HTR-8/SVneo (cell line): Measurements from ENCODE around the gene POGZ.
"Not testable (repeated sequence)": the region's sequence is repeated elsewhere in the genome, so short reads cannot be mapped to it uniquely, and the experiment has no call there.

ENCODE experiments used
- DNase-seq: peaks from one replicate; pipeline ENCODE4 v3.0.0; 2011; ENCODE audit warnings: low spot score, mixed read lengths; ENCODE audit not compliant: insufficient read length
- FAIRE-seq: peaks from 2 replicates; lab custom pipeline; 2011; peaks lifted over from hg19 to GRCh38; lab: Jason Lieb, UNC

POGZ gene

DNA sequence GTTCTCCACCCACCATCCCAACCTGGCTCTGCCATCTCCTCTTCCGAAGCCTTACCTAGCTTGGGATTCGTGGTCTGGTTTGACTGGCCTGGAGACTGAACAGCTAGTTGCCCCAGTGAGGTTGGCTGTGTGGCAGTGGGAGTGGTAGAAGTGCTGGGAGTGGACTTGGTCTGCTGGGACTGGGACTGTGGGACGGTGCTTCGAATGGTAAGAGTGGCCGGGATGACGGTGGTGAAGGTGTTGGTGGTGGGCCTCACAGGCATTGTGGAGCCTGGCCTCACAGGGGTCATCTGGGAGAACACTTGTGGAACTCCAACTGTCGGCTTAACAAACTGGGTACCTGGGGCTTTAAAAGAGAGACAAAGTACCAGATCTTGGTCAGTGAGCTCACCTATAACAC, 31.2 kb downstream of the POGZ start:
- DNase-seq (no peak), FAIRE-seq (no peak)

DNA sequence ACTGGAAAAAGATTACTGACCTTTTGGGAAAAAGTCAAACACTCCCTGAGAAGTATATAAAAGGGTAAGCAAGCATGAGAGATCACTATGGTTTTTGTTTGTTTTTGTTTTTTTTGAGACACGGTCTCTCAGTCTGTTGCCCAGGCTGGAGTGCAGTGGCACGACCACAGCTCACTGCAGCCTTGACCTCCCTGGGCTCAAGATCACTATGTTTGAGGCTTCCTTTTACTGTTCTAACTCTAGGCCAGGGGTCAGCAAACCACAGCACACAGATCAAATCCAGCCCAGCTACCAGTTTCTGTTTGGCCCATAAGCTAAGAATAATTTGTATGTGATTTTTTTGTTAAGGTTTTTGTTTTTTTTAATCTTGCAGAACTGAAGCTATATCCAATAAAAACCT, 34.2 kb downstream of the POGZ start:
- DNase-seq (no peak), FAIRE-seq (no peak)

DNA sequence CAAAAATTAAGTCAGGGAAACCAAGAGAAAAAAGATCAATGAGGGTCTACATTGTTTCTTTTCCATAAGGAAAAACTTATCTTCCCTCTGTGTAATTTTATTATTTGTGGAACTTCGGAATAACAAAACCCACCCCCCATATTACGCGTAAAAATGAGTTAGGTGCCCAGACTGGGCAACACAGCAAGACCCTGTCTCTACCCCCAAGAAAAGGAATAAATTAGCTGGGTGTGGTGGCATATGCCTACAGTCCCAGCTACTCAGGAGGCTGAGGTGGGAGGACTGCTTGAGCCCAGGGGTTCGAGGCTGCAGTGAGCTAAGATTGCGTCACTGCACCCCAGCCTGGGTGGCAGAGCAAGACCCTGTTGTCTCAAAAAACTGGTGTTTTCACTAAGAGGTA, 39.5 kb downstream of the POGZ start:
- no peak for FAIRE-seq

DNA sequence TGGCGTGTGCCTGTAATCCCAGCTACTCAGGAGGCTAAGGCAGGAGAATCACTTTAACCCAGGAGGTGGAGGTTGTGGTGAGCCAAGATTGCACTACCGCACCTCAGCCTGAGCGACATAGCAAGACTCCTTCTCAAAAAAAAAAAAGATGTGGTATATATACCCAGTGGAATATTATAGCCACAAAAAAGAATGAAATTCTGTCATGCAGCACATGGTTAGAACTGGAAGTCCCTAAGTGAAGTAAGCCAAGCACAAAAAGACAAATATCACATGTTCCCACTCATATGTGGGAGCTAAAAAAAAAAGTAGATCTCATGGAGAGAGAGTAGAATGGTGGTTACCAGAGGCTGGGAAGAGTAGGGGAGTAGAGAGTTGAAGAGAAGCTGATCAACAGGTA, 41.2 kb downstream of the POGZ start:
- no peak for DNase-seq
- FAIRE-seq = no peak

More for the DNA sequence above, 39.5 kb downstream of the POGZ start:
- DNase-seq = no peak

DNA sequence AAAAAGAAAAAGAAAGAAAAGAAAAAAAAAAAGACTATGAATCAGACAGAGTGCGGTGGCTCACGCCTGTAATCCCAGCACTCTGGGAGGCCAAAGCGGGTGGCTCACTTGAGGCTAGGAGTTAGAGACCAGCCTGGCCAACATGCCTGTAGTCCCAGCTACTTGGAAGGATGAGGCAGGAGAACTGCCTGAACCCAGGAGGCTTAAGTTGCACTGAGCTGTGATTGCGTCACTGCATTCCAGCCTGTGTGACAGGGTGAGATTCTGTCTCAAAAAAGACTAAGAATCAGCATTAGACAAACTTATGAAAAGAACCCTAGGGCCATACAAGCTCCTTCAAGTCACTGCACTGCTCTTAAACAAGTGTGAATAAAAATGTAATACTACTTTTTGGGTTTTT, 43.1 kb downstream of the POGZ start:
- DNase-seq = no peak
- FAIRE-seq = no peak

DNA sequence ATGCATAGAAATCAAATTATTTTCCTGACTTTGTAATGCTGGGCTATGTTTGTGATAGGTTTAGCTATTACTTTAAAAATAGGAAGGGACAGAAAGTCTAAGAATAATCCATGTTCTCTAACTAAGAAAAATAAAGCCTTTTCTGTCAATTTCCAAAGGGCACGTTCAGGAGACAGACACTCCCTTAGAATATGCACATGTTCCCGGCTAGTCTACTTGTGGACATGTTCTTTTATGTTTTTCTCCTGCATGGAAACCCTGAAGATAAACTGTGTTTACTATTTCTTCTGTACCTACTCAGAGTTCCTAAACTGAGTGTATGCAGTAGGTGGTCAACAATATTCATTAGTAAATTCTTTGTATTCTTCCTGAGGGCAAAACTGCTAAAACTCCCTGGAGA, 47.4 kb downstream of the POGZ start:
- no peak for DNase-seq
- no peak for FAIRE-seq

DNA sequence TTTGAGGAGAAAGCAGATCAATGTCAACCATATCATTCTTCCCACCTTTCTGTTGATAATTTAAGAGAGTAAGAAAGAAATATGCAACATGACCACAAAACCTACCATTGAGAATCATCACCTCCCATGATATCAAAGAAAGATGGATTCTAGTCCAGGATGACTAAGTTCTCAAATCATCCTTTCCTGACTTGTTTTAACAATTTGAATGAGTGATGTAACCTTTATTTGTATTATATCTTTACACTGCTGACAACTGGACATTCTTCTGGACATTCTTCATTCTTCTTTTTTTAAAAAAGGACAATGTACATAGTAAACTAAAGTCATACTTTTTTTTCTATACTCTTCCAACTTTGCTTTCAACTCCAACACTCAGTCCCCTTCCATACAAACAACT, 50.4 kb downstream of the POGZ start:
- FAIRE-seq (no peak), DNase-seq (no peak)

DNA sequence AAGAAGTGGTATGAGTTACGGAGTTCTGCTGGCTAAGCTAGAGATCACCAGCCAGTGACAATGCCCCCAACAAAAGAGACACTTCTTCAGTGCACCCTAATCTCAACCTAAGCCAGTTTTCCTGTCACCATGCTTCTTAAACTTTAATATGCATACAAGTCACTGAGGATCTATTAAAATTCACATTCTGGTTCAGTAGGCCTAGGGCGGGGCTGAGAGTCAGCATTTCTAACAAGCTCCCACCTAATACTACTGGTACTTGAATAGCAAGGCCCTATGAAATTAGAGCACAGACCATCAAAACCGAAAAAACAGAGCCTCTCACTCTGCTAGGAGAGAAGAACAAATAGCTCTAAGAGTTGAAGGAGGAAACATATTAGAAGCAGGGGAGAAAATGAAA, 52.0 kb downstream of the POGZ start:
- FAIRE-seq = no peak
- no peak for DNase-seq

DNA sequence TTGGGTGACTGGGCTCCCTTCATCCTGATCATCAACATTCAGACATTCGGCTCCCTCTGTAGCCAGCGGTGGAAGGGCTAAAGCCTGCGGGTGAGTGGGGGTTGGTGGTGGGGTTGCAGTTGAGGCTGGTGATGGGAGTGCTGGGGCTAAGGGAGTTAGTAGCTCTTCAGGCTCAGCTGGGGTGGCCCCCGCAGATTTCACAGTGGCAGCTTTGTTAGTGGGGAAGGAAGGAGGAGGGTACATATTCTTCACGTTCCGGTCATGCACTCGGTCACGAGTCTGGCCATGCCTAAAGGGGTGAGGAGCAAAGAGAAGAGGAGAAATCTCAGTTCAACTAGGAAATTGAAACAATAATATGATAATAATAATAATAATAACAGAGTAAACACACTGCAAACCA, 53.1 kb downstream of the POGZ start:
- no peak for FAIRE-seq
- no peak for DNase-seq

DNA sequence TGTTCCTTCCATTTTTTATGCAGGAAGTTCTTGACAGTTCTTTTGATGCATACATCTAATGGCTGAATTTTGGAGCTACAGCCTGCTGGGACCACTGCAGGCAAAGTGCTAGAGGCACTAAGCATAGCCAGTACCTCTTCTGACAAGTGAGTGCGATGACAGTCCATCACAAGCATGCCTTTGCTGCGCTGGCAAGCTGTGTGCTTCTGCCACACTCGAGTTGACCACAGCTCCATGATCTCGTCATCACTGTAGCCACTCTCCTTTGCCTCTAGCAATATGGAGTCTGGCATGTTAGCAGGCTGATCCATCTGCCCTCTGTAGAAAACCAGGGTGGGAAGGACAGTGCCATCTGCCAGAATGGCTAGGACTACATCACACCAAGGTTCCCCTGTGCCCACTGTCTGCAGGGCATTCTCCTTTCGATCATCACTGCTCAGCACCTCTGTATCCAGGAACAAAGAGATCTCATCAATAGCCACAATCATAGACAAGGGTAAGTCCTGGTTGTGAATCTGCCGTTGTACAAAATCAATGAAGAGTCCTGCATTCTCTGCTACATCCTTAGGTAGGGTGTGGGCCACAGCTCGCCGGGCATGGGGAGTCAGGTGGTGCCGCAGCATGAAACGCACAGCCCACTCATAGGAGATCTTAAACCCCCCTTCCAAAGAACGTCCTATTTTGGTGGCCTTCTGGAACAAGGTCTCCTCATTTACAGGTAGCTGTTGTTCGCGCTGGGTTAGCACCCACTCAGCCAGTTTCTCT, 53.9 kb downstream of the POGZ start:
- FAIRE-seq = no peak
- DNase-seq = no peak

DNA sequence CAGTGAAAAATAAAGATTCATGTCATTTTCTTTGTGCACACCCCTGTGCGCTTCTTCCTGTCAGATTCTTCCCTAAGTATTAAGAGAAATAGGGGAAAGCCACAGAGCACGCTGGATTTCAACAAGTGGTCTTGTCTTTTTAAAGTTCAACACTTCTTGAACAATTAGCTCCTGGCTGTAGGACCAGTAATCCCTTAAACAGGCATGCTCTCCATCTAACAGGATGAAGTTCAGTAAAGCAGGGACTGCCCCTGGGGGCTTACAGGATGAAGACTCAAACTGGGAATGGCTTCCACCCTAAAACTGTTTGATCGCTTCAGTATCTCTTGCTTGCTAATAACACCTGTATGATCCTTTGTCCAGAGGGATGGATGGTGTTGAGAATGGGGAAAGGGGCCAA, 55.7 kb downstream of the POGZ start:
- FAIRE-seq (no peak), DNase-seq (no peak)

DNA sequence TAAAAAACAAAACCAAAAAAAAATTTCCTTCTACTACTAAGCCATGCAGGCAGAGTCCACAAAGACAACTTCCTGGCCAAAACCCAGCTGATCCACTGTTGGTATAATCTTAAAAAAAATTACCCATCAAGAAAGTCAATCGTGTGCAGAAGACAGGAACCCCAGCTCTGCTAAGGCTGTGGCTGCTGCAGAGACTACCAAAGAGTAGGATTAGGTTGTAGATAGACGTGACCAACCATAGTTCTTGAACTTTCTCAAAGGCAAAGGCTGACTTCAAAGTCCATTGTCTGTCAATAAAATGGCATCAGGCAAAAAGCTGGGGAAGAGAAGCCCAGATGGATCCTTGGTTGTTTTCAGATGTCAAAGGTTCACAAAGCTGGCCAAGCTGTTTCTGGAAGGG, 56.5 kb downstream of the POGZ start:
- no peak for FAIRE-seq

DNA sequence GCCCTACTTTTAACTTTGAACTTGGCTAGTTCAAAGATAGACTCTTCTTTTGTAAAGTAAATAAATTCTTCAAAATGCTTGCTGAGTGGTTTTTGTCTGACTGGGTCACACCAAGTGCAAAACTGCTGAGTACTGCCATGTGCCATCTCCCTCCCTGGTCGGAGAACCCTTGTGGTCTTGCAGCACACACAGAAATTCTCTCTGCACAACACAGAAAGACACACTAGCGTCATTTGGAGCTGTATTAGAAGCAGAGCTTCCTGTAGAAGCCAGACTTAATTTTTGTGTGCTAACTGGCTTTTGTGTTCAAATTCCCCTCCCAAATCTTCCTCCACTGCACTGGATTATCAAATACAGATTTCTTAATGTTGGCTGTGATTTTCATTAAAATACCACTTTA, 57.4 kb downstream of the POGZ start:
- no peak for FAIRE-seq
- no peak for DNase-seq

More for the DNA sequence above, 56.5 kb downstream of the POGZ start:
- DNase-seq = no peak

DNA sequence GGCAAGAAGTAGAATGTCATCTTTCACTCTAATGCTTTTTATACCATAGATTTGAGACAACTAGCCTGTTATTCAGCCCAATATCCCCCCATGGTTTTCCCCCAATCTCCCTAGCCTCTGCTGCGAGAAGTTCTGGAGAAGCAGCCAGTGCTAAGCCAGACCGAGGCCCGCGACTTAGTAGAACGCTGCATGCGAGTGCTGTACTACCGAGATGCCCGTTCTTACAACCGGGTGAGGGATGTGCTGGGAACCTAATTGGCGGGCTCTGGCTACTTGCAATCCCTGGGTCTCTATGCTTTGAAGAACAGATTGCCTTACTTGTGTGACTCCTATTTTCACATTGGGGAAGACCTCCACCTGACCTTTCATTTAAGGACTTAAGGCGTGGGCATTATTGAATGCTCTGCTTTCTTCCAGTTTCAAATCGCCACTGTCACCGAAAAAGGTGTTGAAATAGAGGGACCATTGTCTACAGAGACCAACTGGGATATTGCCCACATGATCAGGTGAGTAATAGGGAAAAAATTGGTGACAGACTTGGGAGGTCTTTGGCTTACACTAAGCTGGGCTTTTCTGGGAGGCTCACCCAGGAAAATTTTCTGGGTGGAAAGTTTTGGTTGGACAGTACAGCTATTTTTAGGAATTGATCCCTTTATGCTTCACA, 58.0 kb downstream of the POGZ start:
- no peak for FAIRE-seq
- DNase-seq = no peak

DNA sequence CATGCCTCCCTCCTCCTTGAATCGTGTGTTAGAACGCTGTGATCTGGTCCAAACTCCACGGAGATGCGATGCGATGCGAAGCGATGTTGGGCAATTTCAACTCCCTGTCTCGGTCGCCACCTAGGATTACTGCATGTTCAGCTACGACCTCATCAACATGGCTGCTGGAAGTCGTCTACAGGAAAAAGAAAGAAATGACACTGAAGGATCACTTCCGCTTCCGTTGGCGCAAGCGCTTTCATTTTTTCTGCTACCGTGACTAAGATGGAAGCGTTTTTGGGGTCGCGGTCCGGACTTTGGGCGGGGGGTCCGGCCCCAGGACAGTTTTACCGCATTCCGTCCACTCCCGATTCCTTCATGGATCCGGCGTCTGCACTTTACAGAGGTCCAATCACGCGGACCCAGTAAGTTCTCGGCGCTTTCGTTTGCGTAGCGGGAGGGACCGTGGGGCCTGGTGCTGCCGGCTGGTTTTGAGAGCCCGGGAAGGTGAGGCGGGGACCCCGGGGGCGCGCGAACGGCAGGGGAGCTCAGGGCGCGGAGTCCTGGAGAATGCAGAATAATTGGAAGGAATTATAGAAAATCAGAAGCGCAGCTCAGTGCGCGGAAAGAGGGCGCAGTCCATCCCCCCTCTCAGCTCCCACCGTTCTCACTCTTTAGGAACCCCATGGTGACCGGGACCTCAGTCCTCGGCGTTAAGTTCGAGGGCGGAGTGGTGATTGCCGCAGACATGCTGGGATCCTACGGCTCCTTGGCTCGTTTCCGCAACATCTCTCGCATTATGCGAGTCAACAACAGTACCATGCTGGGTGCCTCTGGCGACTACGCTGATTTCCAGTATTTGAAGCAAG, 59.7 kb downstream of the POGZ start, which contains the start of gene PSMB4:
Gene PSMB4, plus strand, starts transcription at position 250 of the 848 bp plus-strand sequence. Its CDS starts 15 bp downstream, at position 265.
- DNase-seq = peak; percentile 90
- peak; percentile 58 for FAIRE-seq

DNA sequence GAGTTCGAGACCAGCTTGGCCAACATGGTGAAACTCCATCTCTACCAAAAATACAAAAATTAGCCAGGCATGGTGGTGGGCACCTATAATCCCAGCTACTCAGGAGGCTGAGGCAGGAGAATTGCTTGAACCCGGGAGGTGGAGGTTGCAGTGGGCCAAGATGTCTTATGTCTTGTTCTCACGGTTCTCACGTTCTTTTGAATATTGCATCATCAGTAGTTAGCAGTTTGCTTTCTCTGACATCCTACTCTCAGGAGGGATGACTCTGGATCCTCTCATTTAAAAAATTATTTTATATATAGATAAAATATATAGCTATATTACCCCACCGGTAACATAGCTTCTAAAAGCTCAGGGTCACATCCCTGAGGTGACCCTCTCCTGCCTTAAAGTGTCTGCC, 63.0 kb downstream of the POGZ start:
- DNase-seq, FAIRE-seq: not testable (repeated sequence)

DNA sequence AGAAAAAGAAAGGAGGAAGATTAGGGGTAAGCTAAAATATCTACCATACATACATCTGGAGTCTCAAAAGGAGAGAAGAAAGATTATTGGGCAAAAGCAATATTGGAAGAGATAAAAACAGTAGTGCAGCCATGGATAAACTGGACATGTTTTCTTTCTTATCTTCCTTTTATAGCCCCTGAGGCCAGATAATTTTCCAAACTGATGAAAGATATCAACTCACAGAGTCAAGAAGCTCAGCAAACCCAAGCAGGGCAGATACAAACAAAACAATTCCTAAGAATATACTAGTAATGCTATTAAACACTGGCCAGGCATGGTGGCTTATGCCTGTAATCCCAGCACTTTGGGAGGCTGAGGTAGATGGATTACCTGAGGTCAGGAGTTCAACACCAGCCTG, 65.7 kb downstream of the POGZ start:
- DNase-seq = no peak
- no peak for FAIRE-seq

DNA sequence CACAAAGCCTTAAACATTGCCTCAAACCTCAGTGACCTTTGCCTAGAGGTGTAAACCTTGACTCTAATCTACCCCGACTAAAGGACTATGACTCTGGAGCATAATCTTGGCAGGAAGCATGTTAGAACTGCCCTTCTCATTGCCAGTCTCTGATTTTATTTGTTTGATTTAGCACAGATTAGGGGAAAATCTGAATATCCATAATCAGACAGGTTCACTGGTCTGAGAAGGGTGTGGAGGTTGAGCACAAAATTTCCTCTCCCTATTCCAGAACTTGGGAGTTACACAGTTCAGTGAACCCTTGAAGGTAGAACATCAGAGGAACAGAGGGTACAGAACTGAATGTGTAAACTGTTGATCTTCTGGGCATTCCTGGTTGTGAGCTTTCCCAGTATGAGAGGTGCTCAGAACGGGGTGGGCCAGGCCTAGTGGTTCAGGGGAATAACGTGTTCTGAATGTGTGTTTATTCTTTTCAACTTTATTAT, 68.2 kb downstream of the POGZ start:
- DNase-seq (no peak), FAIRE-seq (no peak)

DNA sequence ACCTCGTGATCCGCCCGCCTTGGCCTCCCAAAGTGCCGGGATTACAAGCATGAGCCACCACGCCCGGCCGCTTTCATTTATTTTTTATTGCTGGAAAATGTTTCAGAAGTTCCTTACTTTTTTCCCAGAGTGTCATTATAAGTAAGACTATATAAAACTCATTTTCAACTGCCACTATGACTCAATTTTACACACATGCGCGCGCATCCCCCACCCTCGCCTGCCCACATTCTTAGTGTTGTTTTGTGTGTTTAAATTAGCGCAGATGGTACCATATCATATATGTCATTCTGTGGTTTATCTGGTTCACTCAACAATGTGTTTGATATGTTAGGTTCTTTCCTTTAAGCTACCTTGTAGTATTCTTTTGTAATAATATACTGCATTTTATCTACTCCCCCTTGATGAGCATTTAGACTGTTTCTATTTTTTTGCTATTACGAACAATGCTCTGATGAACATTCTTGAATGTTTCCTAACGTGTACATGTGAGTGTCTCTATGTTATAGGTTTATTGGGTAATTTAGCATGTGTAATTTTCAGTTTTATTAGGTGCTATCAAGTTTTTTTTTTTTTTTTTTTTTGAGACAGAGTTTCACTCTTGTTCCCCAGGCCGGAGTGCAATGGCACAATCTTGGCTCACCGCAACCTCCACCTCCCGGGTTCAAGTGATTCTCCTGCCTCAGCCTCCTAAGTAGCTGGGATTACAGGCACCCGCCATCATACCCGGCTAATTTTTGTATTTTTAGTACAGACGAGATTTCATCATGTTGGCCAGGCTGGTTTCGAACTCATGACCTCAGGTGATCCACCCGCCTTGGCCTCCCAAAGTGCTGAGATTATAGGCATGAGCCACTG, 68.8 kb downstream of the POGZ start:
- DNase-seq, FAIRE-seq: not testable (repeated sequence)

DNA sequence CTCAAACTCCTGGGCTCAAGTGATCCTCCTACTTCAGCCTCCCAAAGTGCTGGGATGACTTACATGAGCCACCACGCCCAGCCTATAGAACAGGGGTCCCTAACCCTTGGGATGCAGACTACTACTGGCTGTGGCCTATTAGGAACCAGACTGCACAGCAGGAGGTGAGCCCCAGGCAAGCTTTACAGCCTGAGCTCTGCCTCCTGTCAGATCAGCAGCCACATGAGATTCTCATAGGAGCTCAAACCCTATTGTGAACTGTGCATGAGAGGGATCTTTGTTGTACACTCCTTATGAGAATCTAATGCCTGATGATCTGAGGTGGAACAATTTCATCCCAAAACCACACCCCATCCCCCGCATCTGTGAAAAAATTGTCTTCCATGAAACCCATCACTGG, 73.3 kb downstream of the POGZ start:
- DNase-seq (no peak), FAIRE-seq (no peak)
